Measurements from ENCODE around the gene OR56A4.

OR56A4 gene

DNA sequence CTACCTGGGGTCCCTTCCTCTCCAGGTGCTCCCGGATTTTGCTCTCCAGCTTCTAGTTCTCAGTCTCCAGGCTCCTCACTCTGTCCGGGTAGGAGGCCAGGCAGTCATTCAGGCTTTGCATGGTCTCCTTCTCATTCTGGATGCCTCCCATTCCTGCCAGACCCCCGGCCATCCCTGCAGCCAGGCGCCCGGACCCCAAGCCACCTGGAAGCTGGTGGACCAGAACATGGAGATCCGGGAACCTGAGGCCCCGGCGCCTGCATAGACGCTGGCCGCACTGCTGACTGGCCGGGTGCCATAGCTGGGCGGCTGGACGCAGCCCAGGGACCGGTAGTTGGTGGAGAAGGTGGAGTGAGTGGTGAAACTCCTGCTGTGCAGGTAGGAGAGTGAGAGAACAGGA, 12.0 kb downstream of the OR56A4 start:
- H3K4me3 ChIP-seq (ENCODE audit: low read depth, low read length) = no peak overlapping the region
- TF ChIP-seq CTCF (IDR thresholded peaks at IDR 0.05; ENCODE audit: insufficient read depth, low read length, missing control alignments) = no peak
- ChIA-PET POLR2A (no interaction called here), CTCF (interaction anchor here (1.3 kb wide), 1 partner anchor 15 kb away, joined by 3 read pairs; no protein-coding TSS in a partner anchor)
- DNase-seq (ENCODE audit: low read depth, low spot score) = no peak

DNA sequence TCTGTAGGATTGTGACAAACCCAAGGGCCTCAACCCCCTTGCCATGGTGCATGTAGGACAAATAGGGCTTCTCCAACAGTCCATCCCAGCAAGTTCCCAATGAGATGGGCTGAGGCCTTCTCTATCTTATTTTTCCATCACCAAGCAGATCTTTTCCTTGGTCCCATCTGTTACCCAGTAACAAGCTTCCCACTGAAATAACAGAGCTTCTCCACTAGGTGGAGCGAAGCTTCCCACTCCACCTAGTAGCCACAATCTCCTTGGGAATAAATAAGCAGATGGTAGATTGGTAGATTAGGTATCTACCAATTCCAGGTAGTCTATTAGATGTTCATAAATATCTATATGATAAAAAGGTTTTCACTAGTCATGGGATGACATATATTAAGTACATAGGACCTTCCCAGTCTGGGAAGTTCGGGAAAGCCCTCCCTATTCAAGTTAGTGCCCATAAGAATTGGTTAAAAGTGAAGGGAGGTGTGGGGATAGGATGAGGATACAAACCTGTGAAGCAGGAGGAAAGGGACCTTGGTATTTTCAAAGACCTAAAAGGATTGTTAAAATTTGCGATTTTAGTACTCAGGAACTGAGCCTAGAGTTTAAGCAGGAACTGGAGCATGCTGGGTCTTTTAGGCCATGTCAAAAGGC, 14.0 kb downstream of the OR56A4 start:
- ChIA-PET CTCF (interaction anchor here (0.6 to 1.3 kb wide), 4 partner anchors 280 to 370 kb away, joined by 3 to 9 read pairs (median 4); no protein-coding TSS in a partner anchor), POLR2A (no interaction called here)
- DNase-seq (ENCODE audit: low read depth, low spot score) = no peak
- H3K4me3 ChIP-seq (ENCODE audit: low read depth, low read length) = no peak overlapping the region
- peak; percentile 11 for TF ChIP-seq CTCF (IDR thresholded peaks at IDR 0.05; ENCODE audit: insufficient read depth, low read length, missing control alignments)

- TF ChIP-seq CTCF (IDR thresholded peaks at IDR 0.05; ENCODE audit: insufficient read depth, low read length, missing control alignments) = no peak
- no peak overlapping the region for H3K4me3 ChIP-seq (ENCODE audit: low read depth, low read length)
- CTCF ChIA-PET = interaction anchor here (0.6 to 1.3 kb wide), 4 partner anchors 281 to 371 kb away, joined by 3 to 9 read pairs (median 4); no protein-coding TSS in a partner anchor
- POLR2A ChIA-PET = no interaction called here
- DNase-seq (ENCODE audit: low read depth, low spot score) = no peak
These were observed 14.6 kb downstream of the OR56A4 start for GRCh38 chr11:5992150-5992549.

DNA sequence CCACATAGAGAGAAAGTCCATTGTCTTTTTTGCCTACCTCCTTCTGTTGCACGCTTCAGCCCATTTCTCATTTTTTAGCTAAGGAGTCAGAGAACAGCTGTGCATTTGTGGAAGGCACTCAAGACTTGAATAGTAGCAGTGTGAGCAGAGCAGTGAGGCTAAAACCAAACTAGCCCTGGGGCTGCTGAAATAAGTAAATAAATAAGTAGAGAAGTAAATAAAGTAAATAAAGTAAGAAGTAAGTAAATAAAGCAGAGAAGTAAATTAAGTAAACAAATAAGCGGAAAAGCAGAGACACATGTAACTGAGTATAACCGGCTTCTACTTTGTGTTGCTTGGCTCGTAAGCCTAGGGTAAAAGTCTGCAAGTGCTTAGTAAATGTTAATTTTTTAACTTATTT, 17.5 kb downstream of the OR56A4 start:
- TF ChIP-seq CTCF (IDR thresholded peaks at IDR 0.05; ENCODE audit: insufficient read depth, low read length, missing control alignments) = no peak
- CTCF ChIA-PET = no interaction called here
- POLR2A ChIA-PET = no interaction called here
- no peak for DNase-seq (ENCODE audit: low read depth, low spot score)
- no peak overlapping the region for H3K4me3 ChIP-seq (ENCODE audit: low read depth, low read length)

DNA sequence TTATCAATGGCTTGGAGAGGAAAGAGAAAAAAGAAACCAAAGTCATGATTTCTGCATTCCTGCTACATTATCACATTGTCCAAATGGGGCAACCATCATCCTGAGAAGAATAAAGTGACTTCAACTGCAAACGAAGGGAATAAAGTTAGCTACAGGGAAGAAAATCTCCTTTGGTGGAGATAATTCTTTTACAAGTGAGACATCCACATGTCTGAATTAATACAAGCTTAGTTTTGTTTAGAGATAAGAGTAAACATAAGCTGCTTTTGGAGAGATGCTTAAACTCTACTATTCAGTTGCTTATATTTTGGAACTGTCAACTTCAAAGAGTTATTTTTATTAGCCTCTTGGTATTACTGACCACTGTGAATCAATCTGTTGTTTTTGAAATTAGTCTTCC, 19.9 kb downstream of the OR56A4 start, which contains the start of gene OR52L1:
TSS of gene OR52L1 (minus strand) at position 101 of the 400 bp plus-strand sequence. CDS start at position 46, 55 bp downstream.
- ChIA-PET POLR2A (no interaction called here), CTCF (no interaction called here)
- H3K4me3 ChIP-seq (ENCODE audit: low read depth, low read length) = no peak within 1 kb of the TSS
- TF ChIP-seq CTCF (IDR thresholded peaks at IDR 0.05; ENCODE audit: insufficient read depth, low read length, missing control alignments) = no peak
- no peak for DNase-seq (ENCODE audit: low read depth, low spot score)

DNA sequence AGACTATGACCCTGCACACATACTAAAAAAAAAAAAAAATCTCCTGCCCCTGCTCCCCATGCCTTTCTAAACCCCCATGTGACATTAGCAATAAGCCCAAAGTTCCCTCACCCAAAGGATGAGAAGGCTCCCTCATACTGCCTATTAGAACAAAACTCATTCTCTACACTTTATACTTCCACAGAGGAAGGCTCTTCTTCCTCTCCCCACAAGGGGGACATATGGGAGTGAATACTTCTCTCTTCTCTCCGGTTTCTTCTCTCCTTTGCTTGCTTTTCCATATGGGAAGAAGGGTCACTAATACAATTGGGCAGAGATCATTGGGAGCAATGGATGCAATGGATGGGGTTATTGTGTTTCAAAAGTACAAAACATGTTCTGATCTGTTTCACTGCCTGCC, 23.3 kb downstream of the OR56A4 start:
- POLR2A ChIA-PET = no interaction called here
- no peak overlapping the region for H3K4me3 ChIP-seq (ENCODE audit: low read depth, low read length)
- no peak for TF ChIP-seq CTCF (IDR thresholded peaks at IDR 0.05; ENCODE audit: insufficient read depth, low read length, missing control alignments)
- CTCF ChIA-PET = no interaction called here
- no peak for DNase-seq (ENCODE audit: low read depth, low spot score)

All from AG04449 (cell line).